ENCODE results near the gene HELZ.
"Not testable (repeated sequence)": the region's sequence is repeated elsewhere in the genome, so short reads cannot be mapped to it uniquely, and the experiment has no call there.

The HELZ gene

DNA sequence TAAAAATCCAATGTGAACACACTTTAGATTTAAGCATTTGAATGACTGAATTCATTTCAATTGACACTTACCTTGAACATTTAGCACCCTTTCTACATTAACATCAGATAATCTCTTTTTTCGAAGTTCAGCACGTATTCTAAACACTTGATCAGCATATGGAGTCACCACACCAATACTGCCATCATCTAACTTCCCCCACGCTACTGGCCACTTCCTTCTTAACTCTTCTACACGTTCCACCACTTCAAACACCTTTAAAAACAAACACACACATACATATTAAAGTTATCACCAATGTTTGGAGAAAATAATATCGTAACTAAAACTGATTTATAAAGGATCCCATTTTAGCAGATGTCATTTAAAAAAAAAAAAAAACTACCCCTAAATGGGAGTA lies 107.1 kb downstream of the HELZ start:
- no peak for DNase-seq

DNA sequence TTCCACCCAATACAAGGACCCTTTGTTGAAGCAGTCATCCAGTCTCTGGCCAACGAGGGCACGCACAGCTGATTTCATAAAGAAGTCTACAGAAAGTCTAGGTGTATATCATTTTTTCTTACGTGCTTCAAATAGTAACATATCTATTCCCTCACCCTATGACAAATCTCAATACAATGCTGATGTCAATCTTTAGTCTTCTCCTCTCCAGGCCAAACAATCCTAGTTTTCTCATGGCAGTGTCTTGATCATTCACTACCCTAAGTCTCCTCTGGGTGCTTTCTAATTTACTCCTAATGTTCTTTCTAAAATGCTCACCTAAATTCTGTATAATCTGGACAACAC lies 108.0 kb downstream of the HELZ start:
- DNase-seq: no peak

DNA sequence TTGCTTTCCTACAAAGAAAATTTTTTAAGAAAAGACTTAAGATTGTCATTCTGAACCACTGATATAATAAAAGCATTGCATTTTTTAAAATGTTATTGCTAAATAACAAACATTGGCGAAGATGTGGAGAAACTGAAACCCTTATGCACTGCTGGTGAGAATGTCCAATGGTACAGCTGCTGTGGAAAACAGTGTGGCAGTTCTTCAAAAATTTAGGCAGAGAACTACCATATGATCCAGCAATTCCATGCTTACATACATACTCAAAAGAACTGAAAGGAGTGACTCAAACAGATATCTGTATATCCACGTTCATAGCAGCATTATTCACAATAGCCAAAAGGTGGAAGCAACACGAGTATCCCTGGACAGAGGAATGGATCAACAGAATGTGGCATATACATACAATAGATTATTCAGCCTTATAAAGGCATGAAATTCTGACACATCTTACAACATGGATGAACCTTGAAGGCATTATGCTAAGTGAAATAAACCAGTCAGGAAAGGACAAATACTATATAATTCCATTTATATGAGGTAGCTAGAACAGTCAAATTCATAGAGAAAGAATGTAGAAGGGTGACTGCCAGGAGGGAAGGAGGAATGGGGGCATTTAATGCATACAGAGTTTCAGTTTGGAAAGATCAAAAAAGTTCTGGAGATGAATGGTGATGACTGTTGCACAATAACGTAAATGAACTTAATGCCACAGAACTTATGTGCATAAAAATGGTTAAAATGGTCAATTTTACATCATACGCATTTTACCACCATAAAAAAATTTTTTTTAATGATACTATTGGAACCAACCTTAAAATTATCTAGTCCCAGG lies 108.6 kb downstream of the HELZ start:
- no peak for DNase-seq

DNA sequence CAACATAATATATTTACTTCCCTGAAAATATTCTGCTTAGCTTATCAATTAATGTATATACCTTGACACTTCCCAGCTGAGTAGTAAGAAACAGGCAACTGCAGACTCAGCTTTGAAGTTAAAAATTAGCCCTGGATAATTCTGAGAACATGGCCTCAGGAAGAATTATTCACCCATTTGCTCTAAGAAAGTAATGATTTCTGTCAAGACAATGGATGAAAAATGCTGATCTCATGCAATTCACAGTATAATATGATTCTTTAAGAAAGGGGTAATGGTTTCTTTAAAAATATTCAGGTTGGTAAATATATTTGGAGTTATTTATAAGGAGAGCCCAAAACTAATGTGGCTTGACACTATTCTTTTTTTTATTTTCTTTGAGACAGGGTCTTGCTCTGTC lies 111.8 kb downstream of the HELZ start:
- DNase-seq: no peak

DNA sequence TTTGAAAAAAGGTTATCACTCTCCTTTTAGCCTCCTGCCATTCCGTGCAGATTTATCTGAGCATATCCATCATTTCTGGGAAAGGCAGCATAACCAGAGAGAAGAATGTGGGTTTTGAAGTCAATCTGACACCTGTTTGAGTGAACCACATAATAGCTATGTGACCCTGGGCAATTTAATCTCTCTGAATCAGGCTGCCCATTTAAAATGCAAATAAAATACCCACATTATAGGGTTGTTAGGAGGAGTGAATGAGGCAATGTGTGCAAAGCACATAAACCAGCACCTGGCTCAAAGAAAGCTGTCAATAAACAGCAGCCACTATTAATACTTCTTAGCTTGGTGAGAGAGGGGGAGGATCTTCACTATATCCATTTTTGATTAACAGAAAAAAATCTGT lies 112.6 kb downstream of the HELZ start:
- no peak for DNase-seq

DNA sequence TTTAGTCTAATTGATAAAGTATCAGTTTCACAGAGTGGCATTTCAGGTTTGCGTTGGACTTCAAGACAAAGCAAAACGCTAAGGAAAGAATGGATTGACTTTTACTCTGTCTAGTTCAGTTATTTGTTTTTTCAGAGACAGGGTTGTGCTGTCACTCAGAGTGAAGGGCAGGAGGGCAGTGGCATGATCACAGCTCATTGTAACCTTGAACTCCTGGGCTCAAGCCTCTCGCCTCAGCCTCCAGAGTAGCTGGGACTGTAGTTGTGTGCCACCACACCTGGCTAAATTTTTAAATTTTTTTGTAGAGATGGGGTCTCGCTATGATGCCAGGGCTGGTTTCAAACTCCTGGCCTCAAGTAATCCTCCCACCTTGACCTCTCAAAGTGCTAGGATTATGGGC lies 114.2 kb downstream of the HELZ start:
- no peak for DNase-seq

DNA sequence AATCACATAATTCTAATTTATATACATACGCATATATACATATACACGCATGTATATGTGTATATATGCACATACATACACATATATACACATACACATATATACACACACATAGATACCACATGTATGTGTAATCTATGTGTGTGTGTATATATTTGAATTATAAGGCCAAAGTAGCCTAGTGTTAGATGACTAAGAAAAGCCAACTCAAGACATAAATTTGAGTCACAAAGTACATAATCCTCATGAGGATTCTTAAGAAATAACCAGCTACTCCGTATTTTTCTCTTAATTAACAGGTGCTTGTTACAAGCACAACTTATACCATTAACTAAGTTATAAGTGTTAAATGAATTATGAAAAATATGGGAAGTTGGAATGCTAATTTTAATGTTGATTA lies 115.7 kb downstream of the HELZ start:
- DNase-seq: no peak

DNA sequence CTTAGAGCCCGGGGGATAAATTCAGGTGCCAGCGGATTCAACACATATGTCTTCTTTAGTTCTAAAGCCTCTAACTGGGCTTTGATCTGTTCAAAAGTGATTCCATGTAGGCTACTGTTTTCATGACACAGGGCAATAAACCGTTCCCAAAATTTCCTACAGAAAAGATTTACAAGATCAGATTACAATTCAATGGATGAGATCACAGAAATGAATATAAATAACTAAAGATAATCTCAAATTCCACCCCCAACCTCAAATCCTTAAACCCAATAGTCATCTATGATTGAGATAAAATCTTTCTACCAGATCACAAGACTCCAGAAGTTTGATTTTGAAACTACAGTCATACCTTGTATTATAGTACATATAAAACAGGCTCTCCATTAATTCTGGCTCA lies 116.3 kb downstream of the HELZ start:
- DNase-seq: no peak

DNA sequence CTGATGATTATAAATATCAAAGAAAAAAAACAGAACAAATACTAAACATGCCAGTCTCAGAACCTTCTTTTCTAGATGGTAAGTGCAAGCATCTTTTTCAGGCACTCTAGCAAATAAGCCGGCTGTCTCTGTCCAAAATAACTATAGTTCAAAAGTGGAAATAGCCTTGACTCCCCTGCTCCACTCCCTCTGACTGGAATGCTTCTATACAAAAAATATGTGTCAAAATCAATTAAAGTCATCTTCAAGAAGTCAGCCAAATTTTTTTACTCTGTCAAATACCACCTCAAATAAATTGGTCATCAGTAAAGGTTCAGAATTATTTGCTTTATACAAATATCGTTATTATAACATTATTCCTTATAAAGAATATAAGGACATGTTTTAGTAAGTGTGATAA lies 117.1 kb downstream of the HELZ start:
- no peak for DNase-seq

DNA sequence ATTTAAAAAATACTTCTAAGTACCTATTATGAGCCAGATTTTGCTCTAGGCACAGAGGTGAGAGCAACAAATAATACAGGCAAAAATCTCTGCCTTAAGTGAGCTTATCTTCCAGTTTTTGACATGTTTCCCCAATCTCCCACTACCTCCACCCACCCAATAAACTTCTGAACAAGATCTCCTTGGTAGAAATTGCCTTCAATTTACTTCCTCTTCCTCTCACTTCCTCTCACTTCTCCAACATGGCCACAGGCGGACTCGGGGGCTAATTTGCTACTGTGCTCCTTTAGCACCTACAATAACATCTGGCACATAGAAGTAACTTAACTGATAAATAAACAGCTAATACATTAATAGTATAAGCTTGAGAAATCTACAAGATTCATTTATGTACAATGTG lies 118.0 kb downstream of the HELZ start:
- DNase-seq: no peak

DNA sequence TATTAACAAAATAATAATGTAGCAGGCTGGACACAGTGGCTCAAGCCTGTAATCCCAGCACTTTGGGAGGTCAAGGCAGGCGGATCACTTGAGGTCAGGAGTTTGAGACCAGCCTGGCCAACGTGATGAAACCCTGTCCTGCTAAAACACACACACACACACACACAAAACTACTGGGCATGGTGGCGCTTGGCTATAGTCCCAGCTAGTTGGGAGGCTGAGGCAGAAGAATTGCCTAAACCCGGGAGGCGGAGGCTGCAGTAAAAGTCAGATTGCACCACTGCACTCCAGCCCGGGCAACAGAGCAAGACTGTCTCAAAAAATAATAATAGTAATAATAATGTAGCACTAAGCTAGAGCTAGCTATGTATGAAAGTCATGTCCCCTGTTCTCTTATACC lies 118.5 kb downstream of the HELZ start:
- DNase-seq: not testable (repeated sequence)

DNA sequence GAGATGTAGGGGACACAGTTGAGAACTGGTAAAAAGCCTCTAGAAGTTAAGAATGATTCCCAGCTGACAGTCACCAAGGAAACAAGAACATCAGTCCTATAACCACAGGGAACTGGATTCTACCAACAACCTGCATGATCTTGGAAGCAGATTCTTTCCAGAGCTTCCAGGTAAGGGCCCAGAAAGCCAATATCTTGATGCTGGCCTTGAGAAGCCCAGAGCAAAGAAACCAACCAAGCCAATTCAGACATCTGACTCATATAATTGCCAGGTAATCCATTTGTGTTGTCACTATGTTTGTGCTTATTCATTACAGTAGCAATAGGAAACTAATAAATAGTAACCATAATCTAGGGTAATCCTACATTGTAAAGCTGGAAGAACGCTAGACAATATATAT lies 119.1 kb downstream of the HELZ start:
- DNase-seq: no peak

DNA sequence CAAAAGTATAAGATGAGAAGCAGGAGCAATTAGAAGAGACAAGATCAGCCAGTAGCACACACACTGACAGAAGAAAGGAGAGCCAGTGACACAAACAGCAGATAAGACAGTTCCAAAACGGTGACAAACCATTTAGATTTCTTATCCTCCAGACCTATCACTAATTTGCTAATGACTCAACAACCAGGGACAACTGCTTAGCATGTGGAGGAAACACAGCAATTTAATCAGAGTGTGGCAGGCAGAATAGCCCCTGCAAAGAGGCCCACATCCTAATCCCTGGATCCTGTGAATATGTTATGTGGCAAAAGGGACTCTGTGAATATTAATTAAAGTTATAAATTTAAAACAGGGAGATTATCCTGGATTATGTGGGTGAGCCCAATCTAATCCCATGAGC lies 119.6 kb downstream of the HELZ start:
- no peak for DNase-seq

DNA sequence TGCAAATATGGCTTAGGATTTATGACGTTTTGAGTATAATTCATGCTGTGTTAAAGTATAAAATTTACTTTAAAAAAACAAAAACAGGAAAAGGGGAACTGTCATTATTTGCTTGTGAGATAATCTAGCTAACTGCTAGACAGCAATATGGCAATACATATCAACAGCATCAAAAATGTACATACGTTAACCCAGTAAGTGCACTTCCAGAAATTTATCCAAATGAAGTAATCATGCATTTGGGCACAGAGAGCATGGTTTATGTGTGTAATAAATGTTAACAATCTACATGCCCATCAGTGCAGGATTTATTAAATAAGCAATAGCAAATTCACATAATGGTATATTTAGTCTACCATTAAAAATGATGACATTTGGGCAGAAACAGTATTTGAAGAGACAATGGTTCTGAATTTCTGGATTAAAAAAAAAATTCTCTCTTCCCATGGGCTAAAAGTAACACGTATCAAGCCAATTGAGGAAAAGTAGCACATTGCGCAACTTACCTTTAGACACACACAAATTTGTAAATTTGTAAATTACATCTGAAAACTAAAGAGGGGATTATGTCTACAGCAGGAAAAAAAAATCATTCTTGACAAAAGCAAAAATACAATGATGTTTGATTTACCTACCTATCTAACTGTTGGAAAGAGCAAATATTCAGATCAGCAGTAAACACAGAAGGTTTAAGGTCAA lies 120.4 kb downstream of the HELZ start:
- DNase-seq: no peak

DNA sequence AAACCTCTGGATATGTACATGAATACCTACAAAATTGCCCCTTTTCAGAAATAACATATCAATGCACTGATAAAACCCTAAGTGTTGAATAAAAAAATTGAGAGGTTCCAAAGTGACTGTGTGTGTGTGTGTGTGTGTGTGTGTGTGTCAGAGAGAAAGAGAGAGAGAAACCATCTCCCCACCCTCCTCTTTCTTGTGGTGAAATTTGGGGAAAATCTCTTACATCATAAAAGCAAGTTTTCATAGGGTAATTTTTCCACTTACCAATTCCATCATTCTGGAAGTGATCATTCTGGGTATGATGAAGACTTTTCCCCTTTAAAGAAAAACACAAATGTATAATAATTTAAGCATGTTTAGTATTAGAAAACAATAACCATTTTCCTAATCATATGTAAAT lies 121.3 kb downstream of the HELZ start:
- no peak for DNase-seq

DNA sequence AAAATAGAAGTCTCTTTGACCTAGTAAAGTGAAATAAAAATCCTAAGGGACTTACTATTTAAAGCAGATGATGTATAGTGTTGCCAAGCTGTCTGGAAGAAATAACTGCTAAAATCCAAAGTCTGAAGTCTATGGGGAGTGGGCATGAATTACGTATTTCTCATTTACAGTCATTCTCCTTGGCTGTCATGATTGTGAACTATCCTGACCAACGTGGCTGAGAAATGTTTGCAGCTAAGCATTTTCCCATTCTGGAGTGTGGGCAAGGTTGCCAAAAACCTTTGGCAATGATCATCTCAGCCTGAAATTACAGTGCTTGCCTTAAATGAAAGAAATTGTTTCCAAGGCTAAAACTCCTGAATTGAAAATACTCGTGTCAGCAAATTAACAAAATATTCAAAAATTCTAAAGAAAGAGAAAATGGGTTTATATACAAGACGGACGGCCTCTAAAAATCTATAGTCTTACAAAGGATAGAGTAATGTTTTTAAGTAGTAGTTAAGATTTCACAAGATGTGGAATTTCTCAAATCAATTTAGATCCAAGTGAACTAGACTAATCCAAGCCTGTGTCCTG lies 123.6 kb downstream of the HELZ start:
- DNase-seq: no peak

DNA sequence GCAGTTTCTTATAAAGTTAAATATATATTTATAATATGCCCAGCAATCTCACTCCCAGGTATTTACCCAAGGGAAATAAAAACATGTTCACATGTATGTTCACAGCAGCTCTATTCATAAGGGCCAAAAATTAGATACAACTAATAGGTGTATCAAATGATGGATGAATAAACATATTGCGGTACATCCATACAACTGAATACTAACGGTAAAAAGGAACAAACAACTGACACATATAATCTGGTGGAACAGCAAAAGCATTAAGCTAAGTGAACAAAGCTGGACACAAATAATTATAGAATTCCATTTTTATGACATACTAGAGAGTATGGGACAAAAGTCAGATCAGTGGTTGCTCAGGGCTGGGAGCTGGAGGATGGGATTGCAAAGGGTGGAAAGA lies 125.9 kb downstream of the HELZ start:
- no peak for DNase-seq

DNA sequence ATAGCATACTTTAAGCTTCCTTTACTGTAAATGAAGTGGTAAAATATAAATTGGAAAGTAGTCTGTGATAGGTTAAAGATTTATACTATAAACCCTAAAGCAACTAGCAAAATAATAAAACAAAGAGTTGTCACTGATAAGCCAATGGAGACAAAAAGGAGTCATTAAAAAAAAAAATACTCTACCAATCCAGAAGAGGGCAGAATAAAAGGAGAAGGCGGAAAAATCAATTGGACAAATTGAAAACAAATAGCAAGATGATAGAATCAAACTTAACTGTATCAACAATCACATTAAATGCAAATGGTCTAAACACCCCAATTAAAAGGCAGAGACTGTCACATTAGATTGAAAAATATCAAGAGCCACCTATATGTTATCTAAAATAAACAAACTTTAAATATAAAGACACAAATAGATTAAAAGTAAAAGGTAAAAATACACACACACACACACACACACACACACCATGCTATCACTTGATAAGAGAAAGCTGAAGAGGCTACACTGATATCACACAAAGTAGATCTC lies 128.9 kb downstream of the HELZ start:
- DNase-seq: no peak

DNA sequence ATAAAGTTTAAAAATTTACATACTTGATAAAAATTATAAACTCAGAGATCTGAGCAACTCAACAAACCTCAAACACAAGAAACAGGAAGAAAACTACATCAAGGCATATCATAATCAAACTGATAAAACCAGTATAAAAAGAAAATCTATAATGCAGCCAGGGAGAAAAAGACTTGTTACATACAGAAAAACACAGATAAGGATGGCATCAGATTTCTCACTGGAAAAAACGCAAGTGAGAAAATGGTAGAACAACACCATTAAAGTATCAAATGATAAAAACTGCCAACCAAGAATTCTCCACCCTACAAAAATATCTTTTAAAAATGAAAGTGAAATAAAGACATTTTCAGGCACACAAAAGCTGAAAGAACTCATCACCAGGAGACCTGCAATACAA lies 129.6 kb downstream of the HELZ start:
- DNase-seq: no peak

DNA sequence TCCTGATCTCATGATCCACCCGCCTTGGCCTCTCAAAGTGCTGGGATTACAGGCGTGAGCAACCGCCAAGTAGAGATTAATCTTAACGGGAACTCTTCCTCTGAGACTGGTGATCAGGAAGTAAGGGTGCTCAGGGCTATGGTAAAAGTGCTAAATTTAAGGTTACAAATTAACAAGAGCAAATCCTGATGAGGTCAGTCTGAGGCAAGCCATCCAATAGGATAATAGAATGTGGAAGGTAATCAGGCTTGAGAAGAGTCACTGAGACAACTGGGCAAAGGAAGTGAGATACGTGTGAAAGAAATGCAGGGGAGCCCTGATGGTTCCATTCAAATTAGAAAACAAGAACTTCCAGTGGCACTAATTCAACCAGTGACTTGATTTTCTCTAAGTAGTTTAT lies 131.5 kb downstream of the HELZ start:
- no peak for DNase-seq

DNA sequence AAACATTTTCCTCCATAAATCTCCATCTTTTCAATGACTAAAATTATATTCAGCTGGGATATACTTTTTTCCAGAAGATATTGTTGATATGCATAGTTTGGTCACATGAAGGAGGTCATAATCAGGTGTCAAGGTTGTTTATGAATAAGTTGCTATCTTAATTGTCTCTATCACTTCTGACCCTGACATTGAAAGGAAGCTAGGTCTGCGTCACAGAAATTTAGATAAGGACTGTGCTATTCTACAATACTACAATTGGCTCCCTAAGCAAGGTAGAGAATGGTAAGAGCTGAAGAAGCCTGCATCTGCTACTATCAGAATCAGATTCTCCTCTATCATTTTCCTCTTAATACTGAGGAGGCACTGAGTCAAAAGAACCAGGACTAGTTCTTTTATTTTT lies 133.2 kb downstream of the HELZ start:
- DNase-seq: no peak

DNA sequence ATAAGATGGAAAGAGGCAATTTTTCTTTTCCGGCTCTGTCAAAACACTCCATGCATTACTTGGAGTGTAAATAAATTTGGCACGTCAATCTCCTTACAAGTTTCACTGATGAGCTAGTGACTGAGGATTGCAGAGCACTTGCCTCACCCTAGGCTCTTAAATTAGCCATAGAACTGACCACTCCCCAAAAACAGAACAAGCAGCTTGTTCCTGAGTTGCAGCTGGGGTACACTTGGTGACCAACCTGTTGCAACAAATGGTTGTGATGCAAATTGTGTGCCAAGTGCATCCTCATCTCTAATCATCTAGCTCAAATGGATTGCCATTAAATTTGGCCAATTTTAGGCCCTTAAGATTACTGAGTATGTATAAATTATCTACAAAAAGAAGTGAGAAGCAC lies 133.7 kb downstream of the HELZ start:
- no peak for DNase-seq

DNA sequence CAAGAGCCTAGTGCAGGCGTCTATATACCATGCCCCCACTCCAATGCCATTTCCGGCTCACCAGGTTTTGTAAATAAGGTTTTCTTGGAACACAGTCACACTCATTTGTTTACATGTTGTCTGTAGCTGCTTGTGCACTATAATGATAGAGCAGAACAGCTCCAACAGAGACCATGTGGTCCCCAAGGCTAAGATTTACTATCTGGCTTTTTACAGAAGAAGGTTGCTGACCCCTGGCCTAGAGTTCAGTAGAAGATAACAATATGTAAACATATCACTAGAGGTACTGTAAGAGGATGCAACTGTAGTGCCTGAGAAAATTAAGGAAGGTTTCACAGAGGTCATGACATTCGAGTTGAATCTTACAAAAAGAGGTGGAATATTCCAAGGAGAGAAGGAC lies 134.4 kb downstream of the HELZ start:
- DNase-seq: no peak

DNA sequence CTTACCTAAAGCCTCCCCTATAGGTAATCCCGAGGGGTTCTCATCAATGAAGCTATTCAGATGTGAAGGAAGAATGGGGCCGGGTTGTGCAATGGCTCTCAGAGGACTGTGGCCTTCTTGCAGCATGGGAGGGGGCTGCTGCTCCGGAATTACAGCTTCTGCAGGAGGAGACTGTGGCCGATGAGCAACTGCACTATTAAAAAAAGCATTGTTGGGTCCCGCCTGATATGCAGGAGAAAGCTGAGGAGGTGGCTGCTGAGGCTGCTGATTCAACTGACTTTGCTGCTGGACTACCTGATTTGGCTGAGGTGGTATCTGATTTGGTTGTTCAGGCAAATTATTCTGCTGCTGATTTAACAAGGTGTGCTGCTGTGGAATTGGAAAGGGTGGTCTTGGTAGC lies 135.9 kb downstream of the HELZ start:
- DNase-seq: no peak

Measured in NCI-H524 treated with DMSO at 0.1 percent for 48 hours (cell line).